Activated T-cell treated with anti-CD3 and anti-CD28 coated beads, Interleukin-2, amount 50 U/mL, for 48 hours (primary cell): ENCODE measurements around the gene NOP56.
A peak's percentile ranks its signal among the peaks of the same experiment; 100 is the strongest.

Source experiments
- DNase-seq, 2 experiments: peaks; one replicate each; pipeline ENCODE4 v3.0.0-alpha.2; 2020

The NOP56 gene, protein sequence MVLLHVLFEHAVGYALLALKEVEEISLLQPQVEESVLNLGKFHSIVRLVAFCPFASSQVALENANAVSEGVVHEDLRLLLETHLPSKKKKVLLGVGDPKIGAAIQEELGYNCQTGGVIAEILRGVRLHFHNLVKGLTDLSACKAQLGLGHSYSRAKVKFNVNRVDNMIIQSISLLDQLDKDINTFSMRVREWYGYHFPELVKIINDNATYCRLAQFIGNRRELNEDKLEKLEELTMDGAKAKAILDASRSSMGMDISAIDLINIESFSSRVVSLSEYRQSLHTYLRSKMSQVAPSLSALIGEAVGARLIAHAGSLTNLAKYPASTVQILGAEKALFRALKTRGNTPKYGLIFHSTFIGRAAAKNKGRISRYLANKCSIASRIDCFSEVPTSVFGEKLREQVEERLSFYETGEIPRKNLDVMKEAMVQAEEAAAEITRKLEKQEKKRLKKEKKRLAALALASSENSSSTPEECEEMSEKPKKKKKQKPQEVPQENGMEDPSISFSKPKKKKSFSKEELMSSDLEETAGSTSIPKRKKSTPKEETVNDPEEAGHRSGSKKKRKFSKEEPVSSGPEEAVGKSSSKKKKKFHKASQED

DNA sequence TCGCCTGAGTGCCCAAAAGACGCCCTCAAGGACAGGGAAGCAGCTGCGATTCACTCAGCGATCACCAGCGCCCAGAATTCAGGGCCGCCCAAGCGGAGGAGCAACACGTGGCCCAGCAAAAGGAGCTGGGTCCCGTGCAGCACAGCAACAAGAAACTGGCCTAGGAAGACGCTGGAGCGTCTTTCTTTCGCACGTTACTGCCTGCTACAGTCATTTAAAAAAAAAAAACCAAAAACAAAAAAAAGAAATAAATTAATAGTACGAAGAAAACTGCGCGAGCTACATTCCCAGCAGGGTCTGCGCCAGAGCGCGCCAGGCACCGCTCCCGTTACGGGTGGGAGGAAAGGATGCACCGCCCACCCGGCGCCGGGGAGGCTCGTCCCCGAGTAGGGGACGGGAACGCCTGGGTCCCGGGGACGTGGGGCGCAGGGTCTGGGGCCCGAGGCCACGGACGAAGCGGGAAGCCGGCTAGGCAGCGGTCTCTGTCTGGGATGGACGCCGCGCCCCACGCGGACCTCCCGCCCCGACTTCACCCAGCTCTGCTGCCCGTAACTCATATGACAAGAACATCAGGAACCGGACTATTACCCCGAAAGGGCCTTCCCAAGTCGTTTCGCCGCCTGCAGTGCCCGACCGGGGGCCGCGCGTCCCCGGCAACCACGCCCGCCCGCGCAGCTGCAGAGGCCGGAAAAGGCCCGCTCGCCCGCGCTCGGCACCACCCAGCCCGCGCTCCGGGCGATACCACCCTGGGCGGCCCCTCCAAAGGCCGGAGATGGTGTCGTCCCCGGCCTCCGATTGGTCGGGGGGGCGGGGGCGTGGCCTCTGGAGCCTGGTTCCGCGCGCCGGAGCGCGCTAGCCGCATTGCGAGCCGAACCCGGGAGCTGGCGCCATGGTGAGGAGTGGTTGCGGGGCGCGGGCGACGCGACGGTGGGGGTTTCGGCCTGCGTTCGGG lies at the start of gene NOP56:
Gene NOP56 (plus strand): TSS at position 861 of the 952 bp plus-strand sequence. CDS start 29 bp downstream, at position 890.
- DNase-seq, result peak; percentile 98

DNA sequence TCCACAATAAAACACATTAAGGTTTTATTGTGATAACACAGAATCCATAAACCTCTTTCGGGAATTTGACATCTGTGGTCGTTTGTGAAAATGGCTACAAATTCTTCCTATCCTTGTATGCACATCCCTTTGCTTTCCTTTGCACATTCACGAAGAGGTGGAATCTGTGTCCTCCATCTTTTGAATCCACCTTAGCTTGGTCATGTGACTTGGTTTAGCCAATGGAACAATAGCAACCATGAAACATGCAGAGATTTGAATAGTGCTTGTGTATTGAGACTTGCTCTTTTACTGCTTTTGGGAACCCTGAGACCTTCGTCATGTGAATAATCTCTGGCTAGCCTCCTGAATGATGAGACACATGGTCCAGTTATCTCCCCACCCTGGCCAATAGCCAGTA lies 49.7 kb upstream of the NOP56 start:
- DNase-seq, result no peak

DNA sequence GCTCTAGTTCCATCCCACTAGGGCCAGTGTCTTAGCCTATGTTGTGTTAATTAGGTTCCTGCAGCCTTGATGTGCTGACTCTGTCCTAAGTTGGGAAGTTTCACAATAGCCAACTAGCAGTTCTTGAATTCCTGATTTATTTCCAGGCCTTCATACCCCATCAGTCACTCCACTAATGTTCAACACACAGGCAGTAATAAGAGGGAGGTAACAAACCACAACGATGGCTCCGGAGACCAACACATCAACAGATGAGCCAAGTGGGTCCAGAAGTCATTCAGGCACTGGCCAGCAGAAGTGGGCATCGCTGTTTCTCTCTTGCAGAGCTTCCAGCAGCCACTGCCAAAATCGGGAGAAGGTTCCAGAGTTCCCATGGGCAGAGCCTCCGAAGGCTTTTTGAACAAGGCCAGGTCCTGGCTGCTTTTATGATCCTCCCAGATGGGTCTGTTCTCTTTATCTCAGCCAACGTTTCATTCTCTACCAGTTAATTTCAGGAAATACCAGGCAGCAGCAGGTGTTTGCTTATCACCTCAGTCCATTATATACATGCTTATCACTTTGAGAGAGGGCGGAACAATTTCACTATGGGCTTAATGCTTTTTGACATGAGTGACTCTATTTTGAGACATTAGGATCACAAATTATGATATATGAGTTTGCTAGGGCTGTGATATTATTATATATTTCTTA lies 48.5 kb upstream of the NOP56 start:
- DNase-seq, result no peak

DNA sequence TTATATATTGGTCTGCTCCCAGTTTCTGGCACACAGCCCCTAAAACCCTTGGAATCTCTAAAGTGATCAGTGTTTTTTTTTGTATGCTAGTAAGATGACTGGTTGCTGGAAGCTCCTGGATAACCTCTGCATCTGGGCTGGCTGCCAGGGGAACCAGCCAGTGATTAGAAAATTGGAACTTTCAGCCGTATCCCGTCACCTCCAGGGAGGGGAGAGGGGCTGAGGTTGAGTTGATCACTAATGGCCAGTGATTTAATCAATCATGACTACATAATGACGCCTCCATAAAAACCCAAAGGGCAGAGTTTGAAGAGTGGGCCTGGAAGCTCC lies 48.0 kb upstream of the NOP56 start:
- DNase-seq, result no peak

DNA sequence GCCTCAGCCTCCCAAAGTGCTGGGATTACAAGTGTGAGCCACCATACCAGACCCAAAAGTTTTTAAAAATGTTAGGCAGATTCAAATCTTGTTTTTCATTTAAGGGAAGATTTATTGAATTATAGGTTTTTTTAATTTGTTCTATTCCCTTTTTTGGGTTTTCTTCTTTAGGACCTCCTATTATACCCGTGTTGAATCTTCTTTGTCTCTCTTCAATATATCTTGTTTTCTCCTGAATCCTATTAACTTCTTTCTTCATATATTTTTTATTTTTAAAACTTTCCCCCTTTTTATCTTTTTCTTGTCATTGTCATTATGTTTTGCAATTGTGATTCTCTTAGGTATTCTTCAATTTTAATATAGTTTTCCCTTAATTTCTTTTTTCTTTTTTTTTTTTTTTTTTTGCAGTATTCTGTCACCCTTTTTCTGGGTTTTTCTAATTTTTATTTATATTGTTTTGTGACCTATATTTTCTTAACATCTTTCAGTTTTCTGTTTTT lies 45.9 kb upstream of the NOP56 start:
- no peak for DNase-seq

DNA sequence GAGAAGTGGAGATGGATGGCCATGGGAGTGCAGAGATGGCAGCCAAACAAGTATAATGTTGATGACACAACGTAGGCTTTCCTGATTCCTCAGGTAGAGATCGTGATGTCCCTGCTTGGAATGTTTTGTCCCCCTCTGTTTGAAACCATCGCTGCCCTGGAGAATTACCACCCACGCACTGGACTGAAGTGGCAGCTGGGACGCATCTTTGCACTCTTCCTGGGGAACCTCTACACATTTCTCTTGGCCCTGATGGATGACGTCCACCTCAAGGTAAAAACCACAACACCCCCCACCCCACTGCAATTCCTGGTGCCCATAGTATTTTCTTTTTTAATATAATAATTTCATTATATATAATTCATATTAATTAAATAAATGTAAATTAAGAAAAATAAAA lies 42.1 kb upstream of the NOP56 start:
- no peak for DNase-seq

DNA sequence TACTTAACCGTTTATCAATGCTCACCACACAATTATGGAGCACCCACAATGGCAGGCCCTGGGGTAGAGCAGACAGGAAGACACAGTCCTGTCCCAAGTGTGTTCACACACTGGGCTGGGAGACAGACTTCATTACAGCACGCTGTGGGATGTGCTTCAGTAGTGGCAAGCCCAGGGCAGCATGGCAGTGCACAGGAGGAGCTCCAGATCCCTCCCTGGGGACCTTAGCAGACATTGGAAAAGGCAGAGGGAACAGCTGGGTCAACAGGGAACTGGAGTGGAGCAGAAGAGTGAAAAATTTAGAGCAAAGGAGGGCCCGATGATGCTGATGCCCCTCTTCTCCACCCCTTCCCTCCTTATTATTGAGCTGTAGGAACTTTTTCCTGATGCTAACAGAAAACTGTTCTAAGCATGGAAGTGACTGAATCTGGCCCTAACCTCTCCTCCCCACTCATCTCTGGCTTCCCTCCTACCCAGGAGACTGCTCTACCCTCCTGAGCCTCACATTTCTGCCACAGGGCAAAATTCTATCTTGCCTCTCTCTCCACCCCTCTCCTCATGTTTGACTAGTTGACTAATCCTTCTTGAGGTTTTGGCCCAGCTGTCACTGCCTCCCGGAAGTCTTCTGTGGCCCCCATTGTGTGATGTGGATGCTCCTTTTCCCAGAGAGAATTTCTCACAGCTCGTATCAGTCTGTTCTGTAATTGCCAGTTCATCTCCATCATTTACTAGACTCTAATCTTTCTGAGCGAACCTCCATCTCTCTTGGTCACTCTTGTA lies 41.3 kb upstream of the NOP56 start:
- DNase-seq, result no peak

DNA sequence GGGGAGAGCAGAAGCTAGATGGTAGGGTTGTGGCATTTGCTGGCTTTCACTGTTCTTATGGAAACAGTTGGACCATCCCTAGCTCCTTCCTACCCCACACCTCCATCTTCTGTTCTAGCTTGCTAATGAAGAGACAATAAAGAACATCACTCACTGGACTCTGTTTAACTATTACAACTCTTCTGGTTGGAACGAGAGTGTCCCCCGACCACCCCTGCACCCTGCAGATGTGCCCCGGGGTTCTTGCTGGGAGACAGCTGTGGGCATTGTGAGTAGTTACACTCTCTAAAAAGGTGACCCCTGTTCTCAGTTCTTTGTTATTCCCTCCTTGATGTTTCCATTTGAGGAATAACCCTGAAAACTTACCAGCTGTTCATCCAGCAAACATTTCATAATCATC lies 40.4 kb upstream of the NOP56 start:
- DNase-seq, result no peak

DNA sequence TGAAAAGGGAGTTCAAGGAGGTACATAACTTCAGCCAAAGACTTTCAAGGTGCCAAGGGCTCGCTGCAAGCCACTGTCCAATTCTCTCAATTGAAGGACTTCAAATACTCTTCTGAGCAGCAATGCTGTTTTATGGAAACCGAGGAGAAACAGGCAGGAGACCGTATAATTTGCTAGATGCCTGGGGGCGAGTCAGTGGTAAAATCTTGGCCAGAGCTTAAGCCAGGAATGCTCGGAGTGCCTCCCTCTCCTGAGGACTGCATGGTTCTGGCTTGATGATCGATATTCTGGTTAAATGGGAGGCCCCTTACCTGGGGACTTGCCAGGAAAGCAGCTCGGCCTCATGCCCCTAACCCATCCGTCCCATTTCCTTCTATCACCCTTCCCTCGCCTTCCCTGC lies 35.8 kb upstream of the NOP56 start:
- no peak for DNase-seq

DNA sequence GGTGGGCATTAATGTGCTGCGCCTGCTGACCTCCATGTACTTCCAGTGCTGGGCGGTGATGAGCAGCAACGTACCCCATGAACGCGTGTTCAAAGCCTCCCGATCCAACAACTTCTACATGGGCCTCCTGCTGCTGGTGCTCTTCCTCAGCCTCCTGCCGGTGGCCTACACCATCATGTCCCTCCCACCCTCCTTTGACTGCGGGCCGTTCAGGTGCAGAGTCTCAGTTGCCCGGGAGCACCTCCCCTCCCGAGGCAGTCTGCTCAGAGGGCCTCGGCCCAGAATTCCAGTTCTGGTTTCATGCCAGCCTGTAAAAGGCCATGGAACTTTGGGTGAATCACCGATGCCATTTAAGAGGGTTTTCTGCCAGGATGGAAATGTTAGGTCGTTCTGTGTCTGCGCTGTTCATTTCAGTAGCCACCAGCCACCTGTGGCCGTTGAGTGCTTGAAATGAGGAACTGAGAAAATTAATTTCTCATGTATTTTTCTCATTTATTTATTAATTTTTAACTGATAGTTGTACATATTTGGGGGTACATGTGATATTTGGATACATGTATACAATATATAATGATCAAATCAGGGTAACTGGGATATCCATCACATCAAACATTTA lies 35.2 kb upstream of the NOP56 start:
- DNase-seq, result no peak

DNA sequence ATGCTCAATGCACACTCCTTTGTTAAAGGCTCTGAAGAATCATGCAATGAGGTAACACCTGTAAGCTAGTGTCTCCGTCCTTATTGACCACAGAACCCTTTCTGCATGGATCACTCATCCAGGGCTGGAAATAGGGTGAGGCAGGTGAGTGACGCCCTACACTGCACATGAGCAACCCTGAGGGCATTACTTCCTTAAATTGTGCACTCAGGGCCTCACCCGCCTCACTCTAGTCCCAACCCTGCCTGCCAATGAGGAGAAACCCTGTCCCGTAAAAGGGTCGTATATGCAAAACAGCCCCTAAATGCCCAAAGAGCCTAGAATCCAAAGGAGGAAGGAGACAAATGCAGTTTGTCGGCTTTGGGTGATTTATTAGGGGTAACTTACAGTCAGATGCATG lies 33.6 kb upstream of the NOP56 start:
- no peak for DNase-seq

DNA sequence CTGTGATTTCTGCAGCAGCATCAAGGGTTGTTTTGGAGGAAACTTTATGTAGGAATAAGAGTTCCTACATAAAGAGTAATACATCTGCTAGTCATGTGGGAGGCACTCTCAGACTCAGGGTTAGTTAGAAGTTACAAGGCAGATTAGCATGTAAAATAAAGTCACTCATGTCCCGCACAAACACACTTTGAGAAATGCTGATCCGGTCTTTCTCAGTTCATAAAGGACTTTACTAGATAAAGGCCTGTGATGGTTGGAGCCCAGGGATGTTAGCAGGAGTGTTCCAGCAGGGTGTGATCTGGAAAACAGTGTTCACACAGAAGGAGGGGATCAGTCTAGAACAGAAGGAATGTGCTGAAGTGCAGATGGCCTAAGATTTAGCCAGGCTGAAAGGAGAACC lies 33.1 kb upstream of the NOP56 start:
- DNase-seq, result no peak

DNA sequence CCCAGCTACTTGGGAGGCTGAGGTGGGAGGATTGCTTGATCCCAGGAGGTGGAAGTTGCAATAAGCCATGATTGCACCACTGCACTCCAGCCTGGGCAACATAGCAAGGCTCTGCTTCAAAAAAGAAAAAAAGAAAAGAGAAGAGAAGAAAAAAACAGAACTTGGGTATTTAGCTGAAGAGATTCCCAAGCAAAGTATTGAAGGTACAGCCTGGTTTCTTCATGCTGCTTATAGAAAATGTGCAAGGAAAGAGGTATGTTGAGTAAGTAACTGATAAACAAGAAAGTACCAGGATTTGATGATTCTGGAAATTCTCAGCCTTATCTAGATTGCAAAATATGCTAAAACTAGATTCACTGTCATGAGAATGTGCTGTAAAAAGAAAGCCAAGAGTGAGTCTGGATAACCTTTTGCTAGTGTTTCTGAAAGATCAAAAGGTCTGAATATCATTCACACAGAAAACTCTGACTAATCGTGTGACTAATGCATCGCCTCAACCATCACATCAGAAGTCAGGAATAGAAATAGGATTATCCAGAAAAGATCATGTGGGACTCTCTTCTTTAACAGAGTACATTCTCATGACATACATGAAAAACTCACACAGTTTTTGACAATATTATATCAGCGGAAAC lies 32.4 kb upstream of the NOP56 start:
- DNase-seq, result no peak

DNA sequence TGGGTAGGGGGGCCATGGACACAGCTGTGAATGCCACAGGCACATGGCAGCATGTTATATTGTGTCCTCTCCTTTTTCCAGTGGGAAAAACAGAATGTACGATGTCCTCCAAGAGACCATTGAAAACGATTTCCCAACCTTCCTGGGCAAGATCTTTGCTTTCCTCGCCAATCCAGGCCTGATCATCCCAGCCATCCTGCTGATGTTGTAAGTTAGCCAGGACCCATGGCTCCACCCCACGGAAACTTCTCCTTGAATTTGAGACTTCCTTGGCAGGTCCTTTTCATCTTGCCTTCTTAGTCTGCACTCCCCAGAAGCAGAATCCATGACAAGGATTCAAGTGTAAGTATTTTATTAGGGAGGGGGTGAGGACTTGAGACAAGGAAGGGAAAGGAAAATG lies 28.2 kb upstream of the NOP56 start:
- no peak for DNase-seq

DNA sequence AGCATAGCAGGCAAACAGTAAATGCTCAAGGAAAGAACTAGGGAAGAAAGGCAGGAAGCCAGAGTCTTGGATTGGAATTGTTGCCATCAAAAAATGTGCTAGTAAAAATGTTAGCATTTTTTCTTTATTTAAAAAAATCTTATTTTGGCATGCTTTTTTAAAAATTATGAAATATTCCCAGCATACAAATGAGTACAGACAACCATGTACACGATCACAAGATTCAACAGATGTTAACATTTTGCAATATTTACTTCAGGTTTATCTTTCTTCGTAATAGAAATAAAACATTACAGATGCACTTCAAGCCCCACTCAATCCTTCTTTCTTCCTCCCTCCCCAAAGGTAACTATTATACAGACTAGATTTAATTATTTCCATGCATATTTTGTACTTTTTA lies 27.4 kb upstream of the NOP56 start:
- DNase-seq, result no peak

DNA sequence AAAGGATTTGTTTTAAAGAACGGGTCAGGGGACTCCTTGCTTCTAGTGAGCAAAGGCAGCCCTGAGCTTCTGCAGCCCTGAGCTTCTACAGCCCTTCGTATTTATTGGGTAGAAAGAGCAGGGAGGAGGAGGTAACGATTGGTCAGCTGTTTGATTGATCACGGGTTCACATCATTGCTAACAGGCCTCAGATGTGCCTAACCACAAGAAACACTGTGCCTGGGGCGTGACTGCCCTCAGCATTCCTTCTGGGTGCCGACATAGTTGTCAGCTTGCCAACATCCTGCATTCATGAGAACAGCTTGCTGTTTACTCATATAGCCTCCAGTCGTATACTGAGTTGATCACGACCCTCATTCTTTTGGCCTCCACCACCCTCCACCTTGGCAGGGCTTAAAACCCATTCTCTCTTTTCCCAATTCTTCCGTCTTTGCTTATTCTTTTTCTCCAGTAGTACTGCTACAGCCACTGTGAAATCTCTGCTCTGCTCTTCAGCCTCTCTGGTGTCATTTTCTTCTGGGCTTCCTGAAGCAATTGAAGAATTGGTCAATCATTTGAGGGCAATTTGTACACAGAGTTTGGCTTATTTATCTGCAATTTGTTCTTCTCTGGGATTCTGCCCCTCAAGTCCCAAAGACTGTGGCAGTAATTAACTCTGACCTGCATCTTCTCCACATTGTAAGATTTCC lies 25.4 kb upstream of the NOP56 start:
- DNase-seq, result no peak

DNA sequence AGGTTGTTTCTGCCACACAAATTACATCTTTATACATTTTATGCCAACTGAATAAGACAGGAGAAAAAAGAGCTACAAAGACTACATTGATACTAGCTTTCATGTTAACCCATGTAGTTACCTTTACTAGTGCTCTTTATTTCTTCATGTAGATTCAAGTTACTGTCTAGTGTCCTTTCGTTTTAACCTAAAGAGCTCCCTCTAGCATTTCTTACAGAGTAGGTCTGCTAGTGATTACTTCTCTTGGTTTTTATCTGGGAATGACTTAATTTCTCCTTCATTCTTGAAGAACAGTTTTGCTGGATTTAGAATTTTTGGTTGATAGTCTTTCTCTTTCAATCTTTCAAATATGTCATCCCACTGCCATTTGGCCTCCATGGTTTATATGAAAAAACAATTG lies 21.2 kb upstream of the NOP56 start:
- no peak for DNase-seq

DNA sequence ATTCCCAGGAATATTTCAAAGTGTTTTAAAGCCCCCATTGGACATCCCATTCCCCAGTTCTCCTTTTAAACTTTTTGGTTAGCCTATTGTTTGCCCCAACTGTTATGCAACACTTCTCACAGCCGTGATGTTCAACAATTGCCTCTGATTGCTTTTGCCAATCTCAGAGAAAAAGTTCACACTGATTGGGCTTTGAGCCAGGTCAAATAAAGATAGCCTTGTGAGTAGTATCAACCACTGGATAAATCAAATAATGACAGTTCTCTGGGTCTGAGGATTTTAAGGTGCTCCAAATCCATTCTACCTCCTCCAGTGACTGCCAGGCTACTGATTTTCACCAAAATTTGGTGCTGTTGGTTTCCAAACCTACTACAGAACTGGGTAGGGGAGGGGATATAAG lies 19.1 kb upstream of the NOP56 start:
- DNase-seq, result no peak

DNA sequence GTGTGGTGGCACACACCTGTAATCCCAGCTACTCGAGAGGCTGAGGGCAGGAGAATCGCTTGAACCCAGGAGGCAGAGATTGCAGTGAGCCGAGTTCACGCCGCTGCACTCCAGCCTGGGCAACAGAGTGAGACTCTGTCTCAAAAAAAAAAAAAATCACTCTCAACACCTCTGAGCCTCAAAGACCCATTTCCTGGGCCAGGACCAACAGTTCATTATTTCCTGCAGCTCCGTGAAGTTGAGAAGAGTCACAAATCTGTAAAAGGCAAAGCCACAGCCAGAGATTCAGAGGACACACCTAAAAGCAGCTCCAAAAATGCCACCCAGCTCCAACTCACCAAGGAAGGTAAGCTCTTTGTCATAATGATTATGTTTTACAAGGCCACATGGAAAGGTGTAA lies 15.2 kb upstream of the NOP56 start:
- DNase-seq, result no peak

DNA sequence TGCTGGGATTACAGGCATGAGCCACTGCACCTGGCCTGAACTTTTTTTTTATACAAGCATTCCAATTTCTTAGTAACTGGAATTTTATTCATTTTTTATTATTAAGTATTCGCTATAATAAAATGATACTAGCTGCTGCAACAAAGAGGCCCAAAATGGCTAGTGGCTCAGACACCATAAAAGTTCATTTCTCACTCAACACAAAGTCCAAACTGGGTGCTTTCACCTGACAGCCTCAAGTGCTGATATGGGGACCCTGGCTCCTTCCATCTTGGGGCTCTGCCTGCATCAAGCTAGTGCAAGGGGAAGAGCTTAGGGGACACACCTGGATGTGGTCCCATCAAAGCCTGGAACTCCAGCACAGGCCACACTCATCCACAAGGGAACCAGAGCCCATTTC lies 12.2 kb upstream of the NOP56 start:
- no peak for DNase-seq

DNA sequence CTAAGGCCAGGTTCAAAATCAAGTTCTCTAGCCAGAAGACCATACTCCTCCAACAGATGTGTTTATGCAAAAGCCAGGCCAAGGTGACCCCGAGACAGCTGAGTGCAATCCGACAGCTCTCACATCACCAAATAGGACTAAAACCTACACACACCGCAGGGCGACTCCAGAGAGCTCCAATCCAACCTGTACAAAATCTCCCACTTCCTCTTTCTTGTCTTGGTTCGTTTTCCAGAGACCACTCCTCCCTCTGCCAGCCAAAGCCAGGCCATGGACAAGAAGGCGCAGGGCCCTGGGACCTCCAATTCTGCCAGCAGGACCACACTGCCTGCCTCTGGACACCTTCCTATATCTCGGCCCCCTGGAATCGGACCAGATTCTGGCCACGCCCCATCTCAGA lies 11.5 kb upstream of the NOP56 start:
- DNase-seq, result no peak
